HG03457 (cell line): Measurements from ENCODE around the gene ARAP3.
A peak's percentile ranks its signal among the peaks of the same experiment; 100 is the strongest.
"Not testable (repeated sequence)": the region's sequence is repeated elsewhere in the genome, so short reads cannot be mapped to it uniquely, and the experiment has no call there.

Experiments
- ATAC-seq: cut with Tn5 transposase; IDR thresholded peaks from one replicate; pipeline ENCODE4 v1.9.1; 2021; ENCODE audit warnings: moderate number of reproducible peaks; ENCODE audit not compliant: unreplicated experiment

The ARAP3 gene

DNA sequence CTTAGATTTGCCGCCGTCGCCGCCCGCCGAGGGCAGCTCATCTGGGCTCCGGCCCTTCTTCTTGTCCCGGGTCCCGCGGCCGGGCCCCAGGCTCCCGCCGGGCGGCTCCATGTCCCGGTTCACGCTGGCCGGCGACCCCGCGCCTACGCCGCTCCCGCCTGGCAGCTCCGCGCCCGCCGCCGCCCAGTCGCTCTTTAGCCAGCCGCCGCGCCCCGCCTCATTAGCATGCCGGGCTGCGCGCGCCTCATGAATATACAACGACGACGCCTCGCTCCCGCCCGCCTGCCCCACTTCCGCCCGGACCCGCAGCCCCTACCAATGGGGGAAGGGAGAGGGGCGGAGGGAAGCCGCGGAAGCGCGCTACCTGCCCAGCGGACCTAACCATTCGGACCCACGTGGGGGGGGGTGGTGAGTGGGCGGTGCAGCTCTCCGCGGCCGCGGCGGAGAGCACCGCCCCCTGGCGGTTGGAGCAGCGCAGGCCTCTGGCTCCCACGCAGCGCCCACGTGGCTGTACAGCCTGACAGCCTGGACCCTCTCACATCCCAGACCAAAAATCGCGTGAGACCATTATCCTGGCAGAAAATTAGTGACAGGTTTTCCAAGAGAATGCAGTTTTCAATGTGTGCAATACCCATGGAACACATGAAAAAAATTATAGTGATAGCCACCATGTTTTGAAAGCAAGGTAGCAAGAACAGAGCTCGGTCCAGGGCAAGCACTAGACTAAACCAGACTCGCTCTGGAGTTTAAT, 63.1 kb downstream of the ARAP3 start, which contains the start of gene DIAPH1:
Gene DIAPH1, minus strand, starts transcription at position 197 of the 751 bp plus-strand sequence. Its CDS starts 86 bp downstream, at position 111.
- peak; percentile 77 for ATAC-seq

DNA sequence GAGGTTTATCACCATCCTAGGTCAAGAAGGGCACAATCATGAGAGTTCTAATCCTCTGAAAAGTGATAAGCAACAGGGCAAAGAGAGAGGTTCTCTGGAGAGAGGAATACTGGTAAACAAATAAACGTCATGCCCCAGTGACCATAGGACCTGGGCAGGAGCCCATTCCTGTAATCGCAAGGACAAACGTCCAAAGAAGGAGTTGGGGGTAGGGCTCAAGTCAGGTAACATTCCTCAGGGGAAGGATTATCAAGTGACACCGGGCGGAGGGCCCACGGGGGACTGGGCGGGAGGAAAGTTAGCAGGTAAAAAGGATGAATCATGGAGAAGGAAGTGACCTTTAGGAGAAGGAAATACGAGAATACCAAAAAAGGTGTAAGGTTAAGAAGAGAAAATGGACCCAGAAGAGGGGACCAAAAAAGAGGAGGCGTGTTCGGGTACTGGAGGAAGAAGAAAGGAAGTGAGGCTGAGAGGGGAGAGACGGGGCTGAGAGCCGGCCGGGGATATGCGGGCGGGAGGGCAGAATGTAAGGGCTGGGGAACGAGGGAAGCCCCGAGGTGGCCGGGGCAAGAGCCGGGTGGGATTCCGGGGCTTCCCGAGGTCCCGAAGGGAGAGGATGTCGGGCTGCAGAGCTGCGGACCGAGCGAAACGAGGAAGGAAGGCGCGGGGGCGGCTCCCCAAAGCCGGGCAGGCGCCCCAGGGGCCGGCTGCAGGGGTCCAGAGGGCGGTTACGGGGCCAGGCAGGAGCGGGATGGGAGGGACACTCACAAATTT, 63.8 kb downstream of the ARAP3 start:
- peak; percentile 28 for ATAC-seq

DNA sequence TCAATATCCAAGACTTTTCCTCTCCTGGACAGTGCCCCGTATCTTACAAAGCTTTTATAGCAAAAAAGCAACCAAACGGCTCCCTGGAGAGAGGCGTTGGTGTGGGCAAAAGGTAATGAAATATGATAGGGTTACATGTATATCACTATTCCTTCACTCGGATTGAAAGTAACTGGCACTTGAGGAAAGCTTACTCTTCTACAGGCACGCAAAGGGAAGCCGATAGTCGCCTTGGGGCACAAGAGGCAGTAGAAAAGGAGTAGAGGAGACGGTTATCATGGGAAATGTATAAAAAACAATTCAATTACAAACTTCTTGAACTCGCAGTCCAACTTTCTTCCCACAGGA, 64.4 kb downstream of the ARAP3 start:
- no peak for ATAC-seq

DNA sequence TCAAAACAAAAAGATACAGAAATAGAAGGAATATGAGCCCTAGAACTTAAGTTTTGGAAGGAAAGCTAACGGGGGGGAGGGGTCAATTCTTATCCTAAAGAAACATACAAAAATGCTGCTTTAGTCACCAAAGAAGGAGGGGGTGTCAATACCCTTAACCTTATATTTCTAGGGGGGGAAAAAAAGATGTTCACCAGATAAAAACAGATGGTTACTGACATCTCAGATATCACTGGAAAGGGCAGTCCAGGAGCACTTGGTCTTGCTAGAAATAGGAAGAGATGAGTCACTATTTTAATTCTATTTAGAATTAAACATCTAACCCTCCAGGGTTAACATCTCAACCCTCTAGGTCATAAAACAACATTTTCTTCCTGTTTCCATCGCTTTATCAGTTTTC, 64.9 kb downstream of the ARAP3 start:
- no peak for ATAC-seq

DNA sequence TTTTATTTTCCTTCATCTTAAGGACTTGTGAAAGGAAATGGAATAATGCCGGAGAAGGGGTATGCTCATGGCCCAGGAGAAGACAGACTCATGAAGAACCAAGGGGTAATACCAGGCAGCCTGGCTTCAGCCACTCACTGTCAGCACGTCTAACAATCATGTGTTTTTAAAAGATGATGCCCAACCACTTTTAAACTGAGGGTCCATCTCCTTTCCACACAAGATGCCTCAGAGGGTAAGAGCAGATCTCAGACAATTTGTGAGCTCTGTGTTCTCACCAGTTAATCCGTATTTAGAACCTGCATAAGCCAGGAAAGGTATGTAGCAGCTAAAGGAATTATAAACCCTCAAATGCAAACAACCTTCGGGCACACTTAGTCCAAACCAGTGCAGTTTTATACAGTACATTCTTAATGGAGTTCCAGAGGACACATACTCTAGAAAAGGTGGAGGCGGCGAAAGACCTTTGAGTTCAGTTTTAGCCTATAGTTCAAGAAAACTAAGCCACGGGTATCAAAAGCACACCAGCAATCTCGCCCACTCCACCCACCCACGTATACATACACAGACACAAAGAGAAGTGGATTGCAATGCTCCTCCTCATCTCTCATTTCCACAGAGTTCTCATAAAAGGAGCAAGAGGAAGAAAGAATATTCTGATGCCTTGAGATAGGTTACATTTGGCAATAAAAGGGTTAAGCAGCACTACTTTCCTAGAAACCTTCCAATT, 65.9 kb downstream of the ARAP3 start:
- ATAC-seq = no peak

DNA sequence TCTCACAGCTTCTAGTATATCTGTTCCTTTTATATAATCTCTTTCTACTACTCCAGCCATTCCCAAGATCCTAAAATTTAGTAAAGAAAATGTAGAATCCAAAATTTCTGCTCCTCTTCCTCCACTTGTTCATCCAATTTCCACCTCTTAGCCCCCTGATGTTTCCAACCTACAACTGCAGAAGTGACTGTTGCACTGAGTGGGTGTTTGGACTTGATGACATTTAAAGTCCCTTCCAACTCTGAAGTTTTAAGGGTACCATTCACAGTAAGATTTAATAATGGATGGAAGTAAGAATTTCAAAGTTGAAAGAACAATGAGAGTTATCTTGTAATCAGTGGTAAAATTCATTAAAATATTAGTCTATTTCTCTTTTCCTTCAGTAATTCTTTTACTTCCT, 68.7 kb downstream of the ARAP3 start:
- ATAC-seq = no peak

DNA sequence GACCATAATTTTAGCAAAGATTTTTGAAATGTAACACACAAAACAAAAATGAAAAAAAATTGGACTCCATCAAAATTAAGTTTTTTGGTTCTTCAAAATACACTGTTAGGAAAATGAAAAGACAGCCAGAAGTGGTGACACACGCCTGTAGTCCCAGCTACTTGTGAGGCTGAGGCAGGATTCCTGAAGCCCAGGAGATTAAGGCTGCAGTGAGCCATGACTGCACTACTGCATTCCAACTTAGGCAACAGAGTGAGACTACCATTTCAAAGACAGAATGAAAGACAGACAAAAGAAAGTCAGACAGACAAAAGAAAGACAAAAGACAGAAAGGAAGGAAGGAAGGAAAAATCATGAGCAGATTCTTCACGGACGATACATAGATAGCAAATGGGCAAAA, 70.7 kb downstream of the ARAP3 start:
- ATAC-seq = no peak

DNA sequence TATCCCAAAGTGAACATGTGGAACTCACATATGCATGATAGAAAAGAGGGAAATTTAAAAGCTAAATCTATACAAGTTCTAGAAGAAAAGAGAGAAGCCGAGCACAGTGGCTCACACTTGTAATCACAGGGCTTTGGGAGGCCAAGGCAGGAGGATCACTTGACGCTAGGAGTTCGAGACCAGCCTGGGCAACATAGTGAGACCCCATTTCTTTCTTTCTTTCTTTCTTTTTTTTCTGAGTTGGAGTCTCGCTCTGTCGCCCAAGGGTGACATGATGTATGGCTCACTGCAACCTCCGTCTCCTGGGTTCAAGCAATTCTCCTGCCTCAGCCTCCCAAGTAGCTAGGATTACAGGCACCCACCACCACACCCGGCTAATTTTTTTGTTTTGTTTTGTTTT, 72.1 kb downstream of the ARAP3 start:
- ATAC-seq = not testable (repeated sequence)

DNA sequence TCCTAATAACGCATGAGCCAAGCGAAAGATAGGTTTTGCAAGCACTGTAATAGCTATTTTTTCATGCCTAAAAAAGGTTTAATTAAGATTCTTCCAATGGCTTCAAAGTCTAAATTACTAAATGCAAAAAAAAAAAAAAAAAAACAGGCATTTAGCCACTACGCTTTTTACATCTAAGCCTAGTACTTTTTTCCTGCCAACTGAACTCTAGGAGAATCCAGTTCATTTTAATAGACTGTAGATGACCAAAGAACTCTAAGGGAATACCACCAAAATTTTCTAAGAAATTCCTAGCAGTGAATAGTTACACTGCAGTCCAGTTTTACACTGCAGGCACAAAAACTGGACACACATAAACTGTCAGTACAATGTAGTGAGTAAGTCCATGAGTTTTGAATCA, 73.0 kb downstream of the ARAP3 start:
- ATAC-seq = no peak

DNA sequence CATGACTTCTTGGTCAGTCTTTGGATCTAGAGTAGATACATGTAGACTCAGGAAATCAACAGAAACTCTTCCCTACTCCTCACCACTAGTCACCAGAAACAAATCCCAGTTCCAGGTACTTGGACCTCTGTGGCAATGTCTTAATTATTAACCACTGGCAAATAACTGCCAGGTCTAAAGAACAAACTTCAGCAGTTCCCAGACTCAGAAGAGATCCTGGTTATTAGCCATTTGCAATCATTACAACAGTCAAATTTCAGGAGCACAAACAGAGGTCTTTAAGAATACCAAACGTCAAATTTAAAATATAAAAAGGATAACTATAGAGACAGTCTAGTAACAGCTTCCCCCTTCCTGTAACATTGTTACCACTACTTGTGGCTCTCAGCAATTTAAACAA, 73.5 kb downstream of the ARAP3 start:
- no peak for ATAC-seq

DNA sequence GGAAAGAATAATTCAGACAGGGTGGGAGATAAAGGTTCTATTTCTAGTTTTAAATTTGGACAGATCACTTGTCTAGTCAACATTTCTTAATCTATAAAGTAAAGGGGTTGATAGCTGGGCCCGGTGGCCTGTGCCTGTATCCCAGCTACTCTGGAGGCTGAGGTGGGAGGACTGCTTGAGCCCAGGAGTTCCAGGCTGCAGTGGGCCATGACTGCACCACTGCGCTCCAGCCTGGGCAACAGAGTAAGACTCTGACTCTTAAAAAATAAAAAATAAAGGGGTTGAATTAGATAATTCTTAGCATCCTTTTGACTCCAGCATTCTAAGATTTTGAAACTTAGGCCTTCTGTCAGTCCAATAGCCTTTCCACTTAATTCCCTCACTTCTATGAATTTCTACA, 74.0 kb downstream of the ARAP3 start:
- no peak for ATAC-seq

DNA sequence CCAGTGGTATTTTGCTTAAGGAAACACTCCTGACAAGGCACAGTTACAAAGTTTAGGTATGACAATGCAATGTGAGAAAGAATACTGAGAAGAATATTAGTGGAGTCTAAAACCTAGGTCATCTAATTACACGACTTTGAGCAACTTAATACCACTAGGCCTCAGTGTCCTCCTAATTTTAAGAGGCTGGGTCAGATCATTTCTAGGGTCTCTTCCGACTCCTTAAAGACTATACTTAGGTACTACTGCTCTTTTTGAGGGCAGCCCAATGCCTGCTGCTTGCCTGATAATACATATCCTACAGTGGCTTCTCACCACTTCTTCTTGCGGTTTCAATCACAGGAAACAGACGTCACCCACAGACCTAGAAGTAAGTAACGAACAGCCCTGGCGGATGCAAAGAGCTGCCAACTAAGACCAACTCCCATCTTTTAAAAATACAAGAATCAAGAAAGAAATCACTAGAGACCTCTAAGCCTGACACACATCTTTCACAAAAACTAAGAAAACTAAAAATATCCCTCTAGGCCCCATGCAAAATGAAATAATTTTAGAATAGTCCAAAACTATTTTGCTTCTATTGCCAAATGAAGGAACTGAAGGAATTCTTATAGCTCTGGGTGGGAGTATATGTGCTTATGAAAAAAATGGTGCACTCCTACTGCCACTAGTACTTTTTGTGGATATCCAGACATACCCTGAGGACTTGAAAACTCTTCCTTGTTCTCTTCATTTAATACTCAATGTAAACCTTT, 76.3 kb downstream of the ARAP3 start:
- ATAC-seq = peak; percentile 95

DNA sequence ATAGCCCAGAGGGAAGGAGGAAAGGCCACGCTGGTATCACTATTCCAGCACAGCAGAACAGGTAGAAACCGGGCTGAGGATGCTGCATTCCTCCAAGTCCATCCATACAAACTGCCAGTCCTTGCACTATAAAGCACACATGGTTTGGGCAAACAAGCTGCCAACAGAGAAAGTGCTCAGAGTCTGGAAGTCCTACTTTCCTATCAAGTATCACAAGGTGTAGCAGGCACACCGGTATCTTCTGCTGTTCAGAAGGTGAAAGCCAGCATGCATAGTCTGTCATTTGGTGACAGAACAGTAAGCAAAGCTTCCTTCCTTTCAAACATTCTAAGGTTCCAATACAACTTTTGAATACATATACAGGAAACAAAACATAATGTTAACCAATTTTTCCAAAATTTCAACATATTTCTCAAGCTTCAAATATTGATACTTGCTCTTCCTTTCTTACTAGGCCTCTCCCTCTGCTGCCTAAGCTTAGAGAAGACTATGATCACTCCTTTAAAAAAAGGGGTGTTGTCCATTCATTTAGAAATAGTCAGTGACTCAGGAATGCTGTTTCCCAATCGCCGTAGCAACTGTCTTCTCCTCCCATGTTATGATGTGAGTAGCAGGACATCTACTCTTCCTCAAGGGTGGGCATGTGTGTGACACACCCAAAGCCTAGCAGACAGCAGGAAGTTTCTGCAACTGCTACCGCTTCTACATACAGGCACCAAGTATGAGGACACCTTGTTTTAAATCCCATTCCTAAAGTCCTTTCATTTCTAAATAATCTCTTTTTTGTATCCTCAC, 77.9 kb downstream of the ARAP3 start:
- ATAC-seq = no peak
